ENCODE results near the gene MTG2.

MTG2 gene

DNA sequence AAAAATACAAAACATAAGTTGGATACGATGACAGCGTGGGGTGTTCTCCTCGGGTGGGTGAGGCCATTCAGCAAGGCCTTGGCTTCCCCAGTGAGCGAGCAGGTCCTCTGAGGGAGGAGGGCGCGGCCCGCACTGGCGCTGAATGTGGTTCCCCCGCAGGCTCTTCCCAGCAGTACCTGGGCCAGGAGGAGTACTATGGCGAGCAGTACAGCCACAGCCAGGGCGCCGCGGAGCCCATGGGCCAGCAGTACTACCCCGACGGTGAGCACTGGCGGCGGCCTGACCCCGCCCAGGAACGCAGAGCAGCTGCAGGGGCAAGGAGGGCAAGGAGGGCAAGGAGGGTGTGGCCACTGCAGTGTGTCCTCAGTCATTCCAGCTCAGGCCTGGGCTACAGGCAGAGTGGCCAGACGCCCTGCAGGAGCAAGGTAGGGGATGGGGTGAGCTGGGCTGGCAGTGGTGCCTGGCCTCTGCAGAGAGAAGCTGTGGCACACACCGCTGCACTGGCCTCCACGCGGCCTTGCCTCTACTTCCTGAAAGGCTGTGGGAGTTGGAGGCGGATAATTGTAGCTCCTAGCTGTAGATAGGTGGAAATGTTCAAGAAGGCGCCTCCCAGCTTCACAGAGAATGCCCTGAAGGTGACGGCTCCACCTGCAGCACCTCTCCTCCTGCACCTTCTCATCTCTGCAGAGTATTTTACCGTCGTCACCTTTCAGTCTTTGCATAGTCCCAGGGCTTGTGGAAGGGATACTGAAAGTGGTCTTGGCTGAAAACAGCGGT, 18.7 kb upstream of the MTG2 start:
- no peak for DNase-seq

DNA sequence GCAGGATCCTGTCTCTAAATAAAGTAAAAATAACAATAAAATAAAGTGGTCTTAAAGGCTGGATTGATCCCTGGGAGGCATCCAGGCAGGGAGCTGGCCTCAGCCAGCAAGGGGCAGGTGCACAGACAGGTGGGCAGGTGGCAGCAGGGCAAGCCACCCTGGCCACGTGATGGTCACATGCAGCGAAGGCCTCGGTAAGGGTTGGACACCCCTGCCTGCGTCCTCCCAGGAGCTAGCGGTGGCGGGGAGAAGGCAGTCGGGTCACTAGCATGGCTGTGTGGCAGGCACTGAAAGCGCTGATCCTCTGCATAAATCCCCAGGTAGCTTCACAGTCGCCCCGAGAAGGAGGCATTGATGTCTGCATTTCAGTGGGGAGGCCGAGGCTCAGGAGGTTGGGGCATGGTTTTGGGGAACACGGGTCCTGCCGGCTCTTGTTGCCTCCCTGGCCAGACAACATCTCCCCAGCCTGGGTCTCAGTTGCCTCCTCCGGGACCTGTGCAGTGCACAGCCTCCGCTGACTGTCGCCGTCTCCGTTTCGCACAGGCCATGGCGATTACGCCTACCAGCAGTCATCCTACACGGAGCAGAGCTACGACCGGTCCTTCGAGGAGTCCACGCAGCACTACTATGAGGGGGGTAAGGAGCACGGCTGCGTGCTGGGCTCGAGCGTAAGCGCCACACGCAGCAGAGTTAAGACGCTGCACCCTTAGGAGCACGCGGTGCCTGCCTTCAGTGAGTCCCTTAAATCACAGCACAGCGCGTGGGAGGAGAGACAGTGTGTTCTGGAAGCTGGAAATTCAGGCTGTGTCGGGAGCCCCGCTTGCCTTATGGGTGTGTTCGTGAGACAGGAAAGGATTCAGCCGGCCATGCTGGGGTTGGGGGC, 17.7 kb upstream of the MTG2 start:
- DNase-seq = peak; percentile 15

DNA sequence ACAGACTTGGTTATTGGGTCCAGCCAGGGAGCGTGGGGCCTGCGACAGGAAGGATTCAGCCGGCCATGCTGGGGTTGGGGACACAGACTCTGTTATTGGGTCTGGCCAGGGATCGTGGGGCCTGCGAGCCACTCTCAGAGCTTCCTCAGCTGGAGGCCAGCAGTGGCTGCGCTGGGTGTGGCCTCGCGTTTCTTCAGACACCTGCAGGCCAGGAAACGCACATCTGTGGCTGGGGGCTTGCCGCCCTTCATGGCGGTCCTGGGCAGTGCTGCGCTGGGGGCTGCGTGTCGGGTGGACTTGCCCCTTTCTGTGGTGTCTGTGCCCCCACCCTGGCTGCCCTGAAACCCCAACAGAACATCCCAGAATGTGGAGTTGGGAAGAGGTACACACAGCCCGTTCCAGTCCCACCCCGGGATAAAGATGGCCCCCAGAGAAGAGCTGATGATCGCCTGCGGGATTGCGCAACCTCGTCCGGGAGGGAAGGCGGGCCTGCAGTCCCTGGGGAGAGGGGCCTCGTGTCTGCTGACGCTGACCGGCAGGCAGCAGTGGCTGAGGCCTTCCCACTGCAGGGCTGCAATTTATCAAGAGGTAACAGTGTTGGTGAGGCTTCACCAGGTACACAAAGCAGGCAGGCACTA, 16.9 kb upstream of the MTG2 start:
- DNase-seq = peak; percentile 14

DNA sequence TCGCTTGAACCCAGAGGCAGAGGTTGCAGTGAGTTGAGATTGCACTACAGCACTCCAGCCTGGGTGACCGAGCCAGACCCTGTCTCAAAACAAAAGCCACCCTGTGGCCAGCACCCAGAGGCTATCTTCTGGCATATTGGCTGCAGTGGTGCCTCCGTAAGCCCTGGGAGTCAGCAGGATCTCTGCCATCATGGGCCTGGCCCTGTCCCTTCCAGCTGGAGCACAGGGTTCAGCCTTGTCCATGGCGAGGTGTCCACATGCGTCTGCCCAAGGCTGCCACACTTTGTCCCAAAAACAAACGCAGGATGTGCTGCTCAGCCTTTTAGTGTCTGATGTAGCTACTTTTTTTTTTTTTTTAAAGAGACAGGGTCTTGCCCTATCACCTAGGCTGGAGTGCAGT, 15.4 kb upstream of the MTG2 start:
- DNase-seq = peak; percentile 1

DNA sequence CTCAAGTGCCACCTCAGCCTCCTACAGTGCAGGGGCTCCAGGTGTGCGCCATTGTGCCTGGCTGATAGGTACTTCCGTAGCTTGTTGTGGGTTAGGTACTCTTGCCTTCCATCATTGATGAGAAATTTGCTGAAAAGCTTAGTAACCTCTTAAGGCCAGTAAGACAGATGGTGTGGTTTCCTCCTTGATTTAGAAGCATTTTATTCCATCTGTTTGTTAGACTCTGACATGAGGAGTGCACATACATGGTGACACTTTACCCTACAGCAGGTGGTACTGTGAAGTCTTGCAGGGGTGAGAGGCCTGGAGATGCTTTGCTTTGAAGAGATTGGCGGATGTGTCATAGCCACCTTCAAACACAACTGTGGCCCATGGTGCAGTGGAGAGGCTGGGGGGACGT, 14.8 kb upstream of the MTG2 start:
- DNase-seq = peak; percentile 16

DNA sequence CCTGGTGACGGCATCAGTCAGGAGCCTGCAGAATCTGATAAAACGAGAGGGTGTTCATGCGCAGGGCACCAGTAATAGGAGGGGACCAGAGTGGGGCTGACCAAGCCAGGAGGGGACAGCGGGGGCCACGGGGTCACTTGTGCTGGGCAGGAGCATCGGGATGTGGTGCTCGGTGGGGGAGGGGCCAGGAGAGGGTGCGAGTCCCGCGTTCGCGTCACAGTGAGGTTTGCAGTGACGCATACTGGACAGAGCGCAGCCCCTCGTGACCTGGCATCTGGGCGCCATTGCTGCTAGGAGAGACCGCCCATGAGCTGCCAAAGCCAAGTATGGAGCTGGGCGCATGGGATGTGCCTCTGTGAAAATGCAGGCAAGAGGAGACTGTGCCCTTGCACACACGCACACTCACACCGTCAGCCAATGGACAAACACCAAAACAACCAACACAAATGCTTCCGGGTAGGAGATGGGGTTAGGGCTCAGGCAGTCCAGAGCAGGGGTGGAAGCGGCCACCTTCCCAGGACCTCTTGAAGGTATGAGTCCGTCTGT, 13.9 kb upstream of the MTG2 start:
- peak; percentile 25 for DNase-seq

DNA sequence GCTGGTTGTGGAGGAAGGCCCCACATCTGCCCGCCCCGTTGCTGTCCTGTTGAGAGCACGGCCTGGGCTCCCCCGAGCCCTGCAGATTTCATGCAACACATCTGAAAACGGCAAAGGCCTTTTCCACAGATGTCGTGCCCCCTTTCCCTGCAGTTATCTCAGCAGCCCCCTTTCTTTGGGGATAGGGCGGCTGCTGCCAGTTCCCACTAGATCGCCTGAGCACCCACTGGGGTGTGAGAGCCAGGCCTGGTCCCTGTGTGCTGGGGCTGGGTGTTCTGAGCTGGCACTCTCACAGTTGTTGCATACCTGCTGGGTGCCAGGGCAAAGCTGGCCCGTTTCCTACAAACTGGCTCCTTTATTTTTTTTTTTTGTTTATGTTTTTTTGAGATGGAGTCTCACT, 12.3 kb upstream of the MTG2 start:
- no peak for DNase-seq

DNA sequence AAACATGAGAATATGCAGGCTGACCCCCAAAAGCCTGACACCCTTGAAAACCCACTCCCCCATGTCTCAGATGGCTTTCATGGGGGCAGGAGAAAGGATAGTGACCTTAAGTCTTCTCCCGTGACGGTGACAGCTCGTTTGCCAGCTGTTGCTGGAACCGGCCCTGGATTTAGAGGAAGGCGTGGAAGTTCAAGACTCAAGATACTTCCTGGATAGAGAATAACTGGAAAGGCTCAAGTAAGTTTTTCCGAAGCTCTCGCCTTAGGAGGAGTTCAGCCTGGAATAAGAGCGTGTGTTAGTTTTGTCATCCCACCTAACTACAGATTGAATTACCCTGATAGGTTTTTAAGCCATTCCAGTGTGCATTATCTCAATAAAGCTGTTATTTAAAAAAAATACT, 11.6 kb upstream of the MTG2 start:
- peak; percentile 9 for DNase-seq

DNA sequence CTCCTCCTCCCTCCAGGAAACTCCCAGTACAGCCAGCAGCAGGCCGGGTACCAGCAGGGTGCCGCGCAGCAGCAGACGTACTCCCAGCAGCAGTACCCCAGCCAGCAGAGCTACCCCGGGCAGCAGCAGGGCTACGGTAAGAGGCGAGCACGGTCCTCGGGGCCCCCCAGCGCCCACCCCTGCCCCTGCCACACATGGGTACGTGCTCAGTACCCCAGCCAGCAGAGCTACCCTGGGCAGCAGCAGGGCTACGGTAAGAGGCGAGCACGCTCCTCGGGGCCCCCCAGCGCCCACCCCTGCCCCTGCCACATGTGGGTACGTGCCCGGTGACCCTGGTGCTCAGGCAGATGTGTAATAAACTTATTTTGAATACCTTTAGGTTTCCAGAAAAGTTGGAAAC, 10.2 kb upstream of the MTG2 start:
- DNase-seq = no peak

DNA sequence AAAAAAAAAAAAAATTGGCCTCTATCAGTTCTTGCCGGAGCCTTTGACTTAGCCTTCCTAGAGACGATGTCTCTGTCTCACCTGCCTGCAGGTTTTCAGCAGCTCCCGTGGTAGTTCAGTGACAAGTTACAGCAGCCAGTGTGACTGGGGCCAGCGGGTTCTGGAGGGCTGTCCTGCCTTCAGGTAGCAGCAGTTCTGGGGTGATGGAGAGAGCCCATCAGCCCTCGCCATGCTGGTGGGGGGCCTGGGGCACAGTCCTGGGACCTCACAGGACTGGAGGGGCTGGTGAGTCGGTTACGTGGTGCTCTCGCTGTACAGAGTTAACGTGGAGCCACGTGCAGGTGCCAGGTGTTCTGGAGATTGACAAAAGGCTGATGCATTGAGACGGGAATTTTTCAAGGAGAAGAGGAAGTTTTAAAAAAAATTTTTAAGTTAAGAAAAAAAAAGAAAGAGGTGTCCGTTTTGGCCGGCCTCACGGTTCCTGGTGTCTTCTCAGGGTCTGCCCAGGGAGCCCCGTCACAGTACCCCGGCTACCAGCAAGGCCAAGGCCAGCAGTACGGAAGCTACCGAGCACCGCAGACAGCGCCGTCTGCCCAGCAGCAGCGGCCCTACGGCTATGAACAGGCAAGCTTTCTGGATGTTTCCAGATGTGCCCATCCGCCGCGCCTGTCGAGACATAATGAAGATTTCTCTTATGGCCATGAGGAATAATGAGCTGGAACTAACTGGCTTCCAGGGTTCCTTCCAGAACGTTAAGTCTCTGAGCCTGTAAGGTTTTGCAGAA, 8.6 kb upstream of the MTG2 start:
- peak; percentile 3 for DNase-seq

DNA sequence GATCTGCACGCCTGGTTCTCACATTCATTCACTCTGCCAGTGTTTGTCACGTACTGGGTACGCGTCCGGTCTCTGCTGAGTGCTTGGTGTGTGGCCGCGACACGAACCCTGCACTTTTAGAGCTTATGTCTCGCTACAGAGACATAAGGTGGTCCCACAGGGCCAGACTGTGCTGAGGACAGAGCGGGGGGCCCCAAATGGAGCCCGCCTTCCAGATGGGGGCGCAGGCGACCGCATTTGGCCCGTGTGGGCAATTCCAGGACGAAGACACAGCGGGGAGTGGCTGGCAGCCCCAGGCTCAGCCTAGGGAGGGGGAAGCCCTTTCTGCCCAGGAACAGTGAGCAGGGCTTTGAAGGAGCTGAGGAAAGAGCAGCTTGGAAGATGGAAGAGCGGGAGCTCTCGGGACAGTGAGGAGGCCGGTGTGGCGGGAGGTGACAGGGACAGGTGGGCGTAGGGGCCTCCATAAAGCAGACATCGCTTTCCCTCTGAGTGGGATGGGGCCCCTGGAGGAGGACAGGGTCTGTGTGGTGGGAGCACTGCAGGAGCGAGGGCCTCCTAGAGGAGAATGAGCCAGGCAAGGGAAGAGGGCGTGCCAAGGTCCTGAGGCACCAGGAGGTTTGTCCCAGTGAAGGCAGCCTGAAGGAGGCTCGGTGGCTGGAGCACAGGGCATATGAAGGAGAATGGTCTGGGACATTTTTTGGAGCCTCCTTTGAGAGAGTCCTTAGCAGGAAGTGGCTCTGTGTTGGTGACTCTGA, 7.8 kb upstream of the MTG2 start:
- DNase-seq = peak; percentile 17

DNA sequence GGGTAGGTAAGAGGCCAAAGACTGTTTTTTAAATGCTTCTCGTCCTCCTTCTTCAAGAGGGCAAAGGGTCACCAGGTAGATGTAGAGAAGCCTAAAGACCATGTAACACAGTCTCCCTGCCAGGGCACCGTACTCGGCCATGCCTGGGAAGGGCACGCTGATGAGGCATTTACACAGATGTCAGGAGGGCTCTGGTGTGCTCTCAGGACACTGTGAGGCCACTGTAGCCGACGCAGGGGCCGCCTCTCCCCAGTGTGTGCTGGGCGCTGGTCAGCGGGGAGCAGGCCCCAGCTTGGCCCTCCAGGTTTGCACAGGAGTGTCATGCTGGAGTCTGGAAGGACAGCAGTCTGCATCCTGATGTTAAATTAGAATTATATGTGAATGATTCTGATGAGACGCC, 7.1 kb upstream of the MTG2 start:
- DNase-seq = no peak

DNA sequence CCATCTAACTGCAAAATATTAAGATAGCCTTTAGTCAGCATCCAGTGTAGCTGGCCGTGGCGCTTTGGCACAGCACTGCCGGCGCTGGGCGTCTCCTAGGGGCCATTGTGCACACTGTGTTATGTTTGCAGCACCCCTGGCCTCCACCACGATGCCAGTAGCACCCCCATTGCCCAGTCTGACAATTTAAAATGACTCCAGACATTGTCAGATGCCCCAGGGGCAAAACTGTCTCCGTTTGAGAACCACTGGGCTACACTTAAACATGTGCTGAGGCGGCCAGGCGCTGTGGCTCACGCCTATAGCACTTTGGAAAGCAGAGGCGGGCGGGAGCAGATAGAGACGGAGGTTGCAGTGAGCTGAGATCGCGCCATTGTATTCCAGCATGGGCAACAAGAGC, 6.0 kb upstream of the MTG2 start:
- DNase-seq = no peak

DNA sequence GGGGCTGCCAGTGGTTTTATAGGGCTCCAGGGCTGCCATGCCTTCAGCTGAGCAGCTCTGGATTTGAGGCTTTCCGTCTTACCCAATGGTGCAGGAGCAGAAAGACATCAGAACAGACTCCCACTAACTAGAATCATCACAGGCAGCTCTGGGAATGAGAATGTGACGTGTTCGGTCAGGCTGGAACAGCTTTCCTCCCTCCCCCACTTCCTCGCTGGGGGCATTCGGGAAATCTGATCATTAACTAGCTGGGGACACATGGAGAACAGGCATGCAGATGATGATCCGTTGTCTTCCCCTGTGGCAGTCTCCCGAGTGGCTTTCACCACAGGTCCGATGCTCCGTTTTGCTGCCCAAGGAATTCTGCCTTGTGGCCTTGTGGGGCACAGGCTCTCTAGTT, 5.5 kb upstream of the MTG2 start:
- no peak for DNase-seq

DNA sequence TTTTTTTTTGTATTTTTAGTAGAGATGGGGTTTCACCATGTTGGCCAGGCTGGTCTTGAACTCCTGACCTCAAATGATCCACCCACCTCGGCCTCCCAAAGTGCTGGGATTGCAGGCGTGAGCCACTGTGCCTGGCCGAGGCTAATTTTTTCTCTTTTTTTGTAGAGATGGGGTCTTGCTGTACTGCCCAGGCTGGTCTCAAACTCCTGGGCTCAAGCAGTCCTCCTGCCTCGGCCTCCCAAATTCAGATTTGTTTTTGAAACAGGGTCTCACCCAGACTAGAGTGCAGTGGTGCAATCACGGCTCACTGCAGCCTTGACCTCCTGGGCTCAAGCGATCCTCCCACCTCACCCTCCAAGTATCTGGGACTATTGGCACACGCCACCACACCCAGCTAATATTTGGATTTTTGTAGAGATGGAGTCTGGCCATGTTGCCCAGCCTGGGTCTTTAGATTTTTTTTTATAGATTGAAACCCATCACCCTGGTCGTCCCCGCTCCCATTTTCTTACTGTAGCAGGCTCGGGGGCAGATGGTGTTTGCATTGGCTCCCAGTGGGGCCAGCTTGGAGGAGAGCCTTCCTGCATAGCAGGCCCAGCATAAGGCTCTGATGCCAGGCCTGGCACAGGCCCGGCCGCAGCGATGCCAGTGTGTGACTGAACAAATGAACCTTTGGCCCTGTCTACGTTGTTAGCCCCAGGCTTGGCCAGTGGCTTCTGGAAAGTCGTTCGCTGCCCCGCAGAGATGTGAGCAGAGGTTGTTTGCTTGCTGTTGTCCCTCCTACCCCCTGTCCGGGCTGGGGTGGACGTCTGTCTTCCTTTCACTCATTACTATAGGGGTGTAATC, 4.3 kb upstream of the MTG2 start:
- no peak for DNase-seq

DNA sequence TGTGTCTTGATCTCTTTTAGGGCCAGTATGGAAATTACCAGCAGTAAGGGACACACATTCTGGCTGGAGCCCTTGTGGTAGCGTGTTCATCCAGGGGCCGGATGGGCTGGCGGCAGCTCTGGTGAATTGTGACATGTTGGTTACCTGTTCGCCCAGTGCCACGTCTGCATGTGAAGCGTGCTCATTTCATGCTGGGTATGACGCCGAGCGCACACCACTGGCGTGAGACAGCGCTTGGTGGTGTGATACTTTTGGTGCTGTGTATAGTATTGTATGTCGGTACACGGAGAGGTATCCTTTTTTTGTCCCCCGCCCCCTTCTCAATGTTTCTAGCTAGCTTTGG, 3.7 kb upstream of the MTG2 start:
- no peak for DNase-seq

DNA sequence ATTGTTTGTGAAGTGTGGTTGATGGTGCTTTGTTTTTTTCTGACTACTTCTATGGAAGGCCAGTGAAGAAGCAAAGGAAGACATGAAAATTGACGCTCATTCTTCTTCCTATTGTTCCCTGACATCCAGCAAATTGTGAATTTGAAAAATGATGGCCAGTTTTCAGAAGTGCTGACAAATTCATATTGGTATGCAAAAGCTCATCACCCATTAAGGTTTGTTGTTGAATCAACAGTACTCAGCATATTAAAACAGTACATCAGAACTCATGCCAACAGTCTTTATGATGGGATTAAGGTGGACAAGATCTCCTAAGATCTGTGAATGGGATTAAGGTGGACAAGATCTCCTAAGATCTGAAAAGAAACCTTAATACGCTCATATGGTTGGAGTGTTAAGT, 1.0 kb upstream of the MTG2 start:
- no peak for DNase-seq

DNA sequence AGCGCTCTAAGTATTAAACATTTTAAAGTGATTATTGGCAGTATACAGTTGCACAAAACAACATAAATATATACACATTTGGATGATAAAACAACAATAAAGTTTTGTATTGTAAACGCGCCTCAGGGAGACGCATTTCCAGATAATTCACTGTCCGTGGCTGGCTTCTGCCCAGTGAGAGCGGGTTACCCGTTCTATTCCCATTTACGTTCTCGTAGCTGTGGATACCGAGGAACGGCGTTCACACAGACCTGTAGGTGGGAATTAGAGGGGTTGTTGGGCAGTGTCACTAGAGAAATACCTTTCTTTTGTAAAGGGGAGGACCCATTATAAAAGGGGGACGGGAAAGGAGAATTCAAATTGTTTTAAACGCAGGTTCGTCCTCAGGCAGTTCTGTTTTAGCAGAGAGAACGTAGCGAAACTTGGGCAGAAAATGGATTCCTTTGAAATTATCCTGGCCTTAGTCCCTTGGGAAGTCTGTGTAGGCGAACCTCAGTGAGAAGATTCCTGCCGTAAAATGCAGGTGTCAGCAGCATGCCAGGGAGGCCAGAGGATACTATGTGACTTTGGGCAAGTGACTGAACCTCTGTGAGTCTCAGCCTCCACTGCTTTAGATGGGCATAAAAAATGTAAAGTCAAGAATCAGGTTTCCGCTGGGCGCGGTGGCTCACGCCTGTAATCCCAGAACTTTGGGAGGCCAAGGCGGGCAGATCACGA, 756 bp downstream of the MTG2 start:
- DNase-seq = no peak

DNA sequence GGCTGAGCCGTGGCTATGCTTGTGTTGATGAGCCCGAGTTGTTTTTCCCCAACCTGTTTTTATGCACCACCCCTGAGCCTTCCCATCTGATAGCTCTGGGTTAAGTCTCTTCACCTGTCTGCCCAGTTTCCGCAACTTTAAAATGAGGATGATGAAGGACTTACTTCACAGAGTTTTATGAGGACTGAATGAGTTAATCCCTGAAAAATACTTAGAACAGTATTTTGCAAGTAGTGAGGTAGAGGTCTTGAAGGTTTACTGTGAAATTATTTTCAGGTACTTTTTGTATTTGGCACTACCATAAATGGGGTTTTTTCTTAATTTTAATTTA, 3.2 kb downstream of the MTG2 start:
- no peak for DNase-seq
